Measurements from ENCODE around the gene MRPL21. TPM values are rescaled to one million over a fixed set of nuclear protein-coding genes. Genes with fewer than 3 reads are reported as not detected.
"Not testable (repeated sequence)": the region's sequence is repeated elsewhere in the genome, so short reads cannot be mapped to it uniquely, and the experiment has no call there.

The MRPL21 gene
- total RNA-seq, 2 experiments from 2014 or later, result 47.6 to 53.4 TPM

DNA sequence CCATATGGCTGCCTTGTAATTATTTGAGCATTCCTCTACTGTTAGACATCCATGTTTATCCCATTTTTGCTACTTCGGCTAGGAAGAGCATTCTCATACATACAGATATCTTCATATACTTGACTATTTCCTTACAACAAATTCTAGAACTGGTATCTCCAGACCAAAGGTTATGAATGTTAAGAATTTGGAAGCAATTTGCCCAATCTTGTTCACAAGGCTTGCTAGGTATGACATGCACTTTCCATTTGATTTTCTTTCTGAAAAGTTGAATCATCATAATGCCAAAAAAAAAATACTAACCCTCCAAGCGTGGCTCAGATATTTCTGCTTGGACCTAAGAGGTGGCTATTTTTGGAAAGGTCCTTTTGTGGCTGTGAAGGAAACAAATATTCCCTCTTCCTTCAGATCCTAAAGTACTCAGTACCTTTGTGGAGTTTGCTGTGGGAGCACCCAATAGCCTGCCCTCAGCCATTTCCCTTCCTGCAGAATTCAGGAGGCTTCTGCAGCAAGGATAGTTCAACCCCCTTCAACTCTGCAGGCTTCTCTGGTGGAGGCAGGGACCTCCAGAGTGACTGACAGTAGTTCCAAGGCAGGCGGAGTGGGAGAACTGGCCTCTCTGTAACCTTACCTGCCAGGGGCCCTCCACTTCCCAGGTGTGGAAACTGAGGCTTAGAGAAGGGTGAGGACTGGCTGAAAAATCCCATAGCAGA, 39.9 kb downstream of the MRPL21 start:
- Mint-ChIP-seq H3K36me3 (ENCODE audit: low read depth) (no peaks in the 10 kb centered on the region), H3K27ac (no peak overlapping the region), H3K4me3 (no peak overlapping the region), H3K9me3 (peaks cover 6% of the 10 kb centered on the region), H3K27me3 (peaks cover 4% of the 10 kb centered on the region), H3K4me1 (peaks cover 2% of the 10 kb centered on the region)
- CTCF ChIA-PET, result no interaction called here
- no peak for DNase-seq
- POLR2A ChIA-PET, result no interaction called here

DNA sequence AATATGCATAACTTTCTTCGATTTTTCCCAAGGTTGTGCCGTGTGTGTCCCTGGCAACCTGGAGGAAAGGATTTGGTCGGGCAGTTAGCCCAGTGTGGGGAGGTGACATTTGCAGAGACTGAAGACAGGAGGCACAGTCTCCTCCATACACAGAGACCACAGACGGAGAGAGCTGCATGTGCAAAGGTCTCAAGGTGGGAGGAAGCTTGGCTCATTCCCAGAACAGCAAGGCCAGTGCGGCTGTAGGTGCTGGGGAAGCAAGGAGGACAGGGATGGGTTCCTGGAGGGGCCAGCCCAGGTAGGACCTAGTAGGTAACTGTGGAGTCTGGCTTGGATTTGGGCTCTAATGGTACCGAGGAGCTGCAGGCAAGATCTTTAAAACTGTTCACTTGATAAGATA, 41.2 kb downstream of the MRPL21 start:
- no peaks in the 10 kb centered on the region for H3K36me3 Mint-ChIP-seq (ENCODE audit: low read depth)
- H3K4me1 Mint-ChIP-seq, result no peaks in the 10 kb centered on the region
- H3K27ac Mint-ChIP-seq, result no peak overlapping the region
- H3K4me3 Mint-ChIP-seq, result no peak overlapping the region
- H3K9me3 Mint-ChIP-seq, result peaks cover 6% of the 10 kb centered on the region
- POLR2A ChIA-PET, result no interaction called here
- no peak for DNase-seq
- CTCF ChIA-PET, result no interaction called here
- peaks cover 3% of the 10 kb centered on the region for H3K27me3 Mint-ChIP-seq

GRCh38 chr11:68859123-68859522, 44.5 kb downstream of the MRPL21 start:
- Mint-ChIP-seq H3K4me3 (no peak overlapping the region), H3K36me3 (ENCODE audit: low read depth) (no peaks in the 10 kb centered on the region), H3K27ac (no peak overlapping the region), H3K27me3 (peaks cover 24% of the 10 kb centered on the region), H3K4me1 (peaks cover 3% of the 10 kb centered on the region), H3K9me3 (peaks cover 6% of the 10 kb centered on the region)
- CTCF ChIA-PET, result no interaction called here
- no peak for DNase-seq
- POLR2A ChIA-PET, result no interaction called here

DNA sequence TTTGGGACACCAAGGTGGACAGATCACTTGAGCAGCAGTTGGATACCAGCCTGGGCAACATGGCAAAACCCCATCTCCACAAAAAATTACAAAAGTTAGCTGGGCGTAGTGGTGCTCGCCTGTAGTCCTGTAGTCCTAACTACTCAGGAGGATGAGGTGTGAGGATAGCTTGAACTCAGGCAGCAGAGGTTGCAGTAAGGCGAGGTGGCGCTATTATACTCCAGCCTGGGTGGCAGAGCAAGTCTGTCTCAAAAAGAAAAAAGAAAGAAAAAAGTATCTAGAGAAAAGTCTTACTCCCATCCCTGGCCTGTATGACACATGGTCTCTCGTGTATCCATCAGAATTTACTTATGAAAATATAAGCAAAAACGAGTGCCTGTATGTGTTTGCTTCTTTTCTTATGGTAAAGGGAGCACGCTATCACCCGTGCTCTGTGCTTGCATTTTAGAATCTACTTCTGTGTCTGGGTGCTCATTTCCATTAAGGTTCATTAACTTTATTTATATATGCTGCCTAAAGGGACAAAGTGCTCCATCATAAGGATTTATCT, 46.5 kb downstream of the MRPL21 start:
- POLR2A ChIA-PET, result no interaction called here
- CTCF ChIA-PET, result no interaction called here
- Mint-ChIP-seq H3K27me3 (peaks cover 39% of the 10 kb centered on the region), H3K36me3 (ENCODE audit: low read depth) (no peaks in the 10 kb centered on the region), H3K27ac (no peak overlapping the region), H3K4me1 (peaks cover 3% of the 10 kb centered on the region), H3K9me3 (no peaks in the 10 kb centered on the region), H3K4me3 (no peak overlapping the region)
- no peak for DNase-seq

DNA sequence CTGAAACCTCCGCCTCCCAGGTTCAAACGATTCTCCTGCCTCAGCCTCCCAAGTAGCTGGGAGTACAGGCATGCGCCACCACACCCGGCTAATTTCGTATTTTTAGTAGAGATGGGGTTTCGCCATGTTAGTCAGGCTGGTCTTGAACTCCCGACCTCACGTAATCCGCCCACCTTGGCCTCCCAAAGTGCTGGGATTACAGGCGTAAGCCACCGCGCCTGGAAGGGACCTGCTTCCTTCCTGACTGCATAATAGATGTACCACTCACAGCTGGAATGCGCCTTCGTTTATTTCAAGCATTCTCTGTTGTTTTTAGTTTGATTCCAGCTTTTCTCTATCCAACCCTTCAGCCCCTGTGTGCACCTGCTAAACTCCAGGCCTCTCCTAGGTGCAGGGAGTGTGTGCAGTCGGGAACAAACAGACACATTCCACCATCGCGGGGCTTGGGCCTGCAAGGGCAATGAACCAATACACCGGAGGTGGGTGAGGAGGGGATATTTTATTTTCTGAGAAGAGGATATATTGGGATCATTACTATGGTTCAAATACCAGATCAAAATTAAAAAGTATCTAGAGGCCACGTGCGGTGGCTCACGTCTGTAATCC, 47.1 kb downstream of the MRPL21 start:
- H3K9me3 Mint-ChIP-seq, POLR2A ChIA-PET: not testable (repeated sequence)

GRCh38 chr11:68855205-68855981, 48.2 kb downstream of the MRPL21 start:
- peaks cover 47% of the 10 kb centered on the region for H3K27me3 Mint-ChIP-seq
- CTCF ChIA-PET, result interaction anchor here (1.0 kb wide), 1 partner anchor 11 kb away, joined by 4 read pairs; no protein-coding TSS in a partner anchor
- no peak for DNase-seq
- no peak overlapping the region for H3K4me3 Mint-ChIP-seq
- H3K27ac Mint-ChIP-seq, result no peak overlapping the region
- POLR2A ChIA-PET, result interaction anchor here (1.2 kb wide), 1 partner anchor 13 kb away, joined by 3 read pairs; no protein-coding TSS in a partner anchor
- no peaks in the 10 kb centered on the region for H3K9me3 Mint-ChIP-seq
- peaks cover 3% of the 10 kb centered on the region for H3K4me1 Mint-ChIP-seq
- no peaks in the 10 kb centered on the region for H3K36me3 Mint-ChIP-seq (ENCODE audit: low read depth)

More for the DNA sequence above, 47.1 kb downstream of the MRPL21 start:
- CTCF ChIA-PET; H3K4me1 Mint-ChIP-seq; H3K36me3 Mint-ChIP-seq (ENCODE audit: low read depth); H3K4me3 Mint-ChIP-seq; H3K27ac Mint-ChIP-seq; DNase-seq: not testable (repeated sequence)
- H3K27me3 Mint-ChIP-seq, result peaks cover 42% of the 10 kb centered on the region

DNA sequence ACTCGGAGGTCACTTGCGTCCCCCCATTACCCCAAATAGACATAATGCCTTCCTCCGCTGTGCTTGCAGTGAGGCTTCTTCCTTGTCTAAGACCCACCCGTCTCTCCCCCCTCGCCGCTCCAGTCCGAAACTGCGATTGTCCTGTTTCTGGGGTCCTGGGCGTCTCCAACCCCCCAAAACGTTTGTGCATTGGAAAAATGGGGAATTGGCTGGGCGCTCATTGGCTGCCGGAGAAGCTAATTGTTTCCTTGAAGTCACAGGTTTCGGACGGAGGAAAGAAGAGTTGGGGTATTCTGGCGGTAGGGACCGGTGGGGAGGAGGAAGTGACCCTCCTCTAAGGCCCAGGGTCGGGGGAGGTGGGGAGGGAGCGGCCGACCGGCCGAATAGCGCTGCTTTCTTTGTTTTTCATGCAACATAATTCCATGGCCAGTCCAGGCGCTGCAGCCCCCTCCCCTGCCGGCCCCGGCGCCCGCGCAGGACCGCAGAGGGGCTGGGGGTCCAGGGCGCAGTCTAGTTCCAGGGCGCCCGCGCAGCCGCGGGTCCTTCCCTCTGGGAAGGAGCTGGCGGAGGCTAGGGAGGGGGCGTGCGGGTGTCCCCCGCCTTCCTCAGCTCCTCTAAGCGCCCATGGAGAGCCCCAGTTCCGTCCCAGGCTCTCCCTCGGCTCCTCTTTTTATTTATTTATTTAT, 49.2 kb downstream of the MRPL21 start:
- no peak for DNase-seq
- H3K4me1 Mint-ChIP-seq, result peaks cover 3% of the 10 kb centered on the region
- POLR2A ChIA-PET, result interaction anchor here (1.2 kb wide), 1 partner anchor 12 kb away, joined by 3 read pairs; no protein-coding TSS in a partner anchor
- H3K4me3 Mint-ChIP-seq, result no peak overlapping the region
- H3K9me3 Mint-ChIP-seq, result no peaks in the 10 kb centered on the region
- no peaks in the 10 kb centered on the region for H3K36me3 Mint-ChIP-seq (ENCODE audit: low read depth)
- no peak overlapping the region for H3K27ac Mint-ChIP-seq
- H3K27me3 Mint-ChIP-seq, result peaks cover 47% of the 10 kb centered on the region
- CTCF ChIA-PET, result interaction anchor here (1.0 to 3.2 kb wide), 2 partner anchors 10 to 12 kb away, joined by 4 to 13 read pairs; partner anchors contain the start of gene CPT1A

GRCh38 chr11:68852628-68853027, 51.0 kb downstream of the MRPL21 start:
- Mint-ChIP-seq H3K27ac (no peak overlapping the region), H3K36me3 (ENCODE audit: low read depth) (no peaks in the 10 kb centered on the region), H3K4me3 (no peak overlapping the region), H3K9me3 (no peaks in the 10 kb centered on the region), H3K4me1 (peaks cover 3% of the 10 kb centered on the region), H3K27me3 (peaks cover 48% of the 10 kb centered on the region)
- DNase-seq, result no peak
- ChIA-PET POLR2A (interaction anchor here (2.1 kb wide), 1 partner anchor 9 kb away, joined by 8 read pairs; no protein-coding TSS in a partner anchor), CTCF (interaction anchor here (3.2 kb wide), 1 partner anchor 10 kb away, joined by 13 read pairs; the partner anchor contains the start of gene CPT1A)

DNA sequence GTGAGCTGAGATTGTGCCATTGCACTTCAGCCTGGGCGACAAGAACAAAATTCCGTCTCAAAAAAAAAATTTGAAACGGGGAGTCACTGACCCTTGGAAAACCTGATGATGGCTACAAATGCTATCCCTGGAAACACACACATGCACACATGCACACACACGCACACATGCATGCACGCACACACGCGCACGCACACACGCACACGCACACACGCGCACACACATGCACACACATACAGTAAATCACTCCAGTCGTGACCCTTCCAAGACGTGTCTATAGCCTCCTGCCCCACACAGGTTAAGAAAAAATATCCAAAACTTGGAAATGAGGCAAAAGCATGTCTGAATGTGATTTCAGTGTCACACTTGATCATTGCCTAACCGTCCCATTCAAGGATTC, 55.2 kb downstream of the MRPL21 start:
- no peak for DNase-seq
- Mint-ChIP-seq H3K4me3 (no peak overlapping the region), H3K4me1 (peaks cover 10% of the 10 kb centered on the region), H3K27me3 (peaks cover 21% of the 10 kb centered on the region), H3K27ac (no peak overlapping the region), H3K9me3 (no peaks in the 10 kb centered on the region), H3K36me3 (ENCODE audit: low read depth) (no peaks in the 10 kb centered on the region)
- CTCF ChIA-PET, result no interaction called here
- POLR2A ChIA-PET, result no interaction called here

GRCh38 chr11:68847395-68847794, 56.2 kb downstream of the MRPL21 start:
- no peaks in the 10 kb centered on the region for H3K9me3 Mint-ChIP-seq
- no peak overlapping the region for H3K4me3 Mint-ChIP-seq
- CTCF ChIA-PET, result interaction anchor here (1.1 kb wide), 1 partner anchor 45 kb away, joined by 3 read pairs; no protein-coding TSS in a partner anchor

GRCh38 chr11:68845351-68846002, 58.2 kb downstream of the MRPL21 start:
- CTCF ChIA-PET, result interaction anchor here (0.7 to 1.0 kb wide), 2 partner anchors 47 to 262 kb away, joined by 3 read pairs; no protein-coding TSS in a partner anchor

More at GRCh38 chr11:68847395-68847794, 56.2 kb downstream of the MRPL21 start:
- Mint-ChIP-seq H3K4me1 (peaks cover 16% of the 10 kb centered on the region), H3K27ac (no peak overlapping the region), H3K36me3 (ENCODE audit: low read depth) (no peaks in the 10 kb centered on the region), H3K27me3 (peaks cover 13% of the 10 kb centered on the region)
- no peak for DNase-seq
- POLR2A ChIA-PET, result no interaction called here

DNA sequence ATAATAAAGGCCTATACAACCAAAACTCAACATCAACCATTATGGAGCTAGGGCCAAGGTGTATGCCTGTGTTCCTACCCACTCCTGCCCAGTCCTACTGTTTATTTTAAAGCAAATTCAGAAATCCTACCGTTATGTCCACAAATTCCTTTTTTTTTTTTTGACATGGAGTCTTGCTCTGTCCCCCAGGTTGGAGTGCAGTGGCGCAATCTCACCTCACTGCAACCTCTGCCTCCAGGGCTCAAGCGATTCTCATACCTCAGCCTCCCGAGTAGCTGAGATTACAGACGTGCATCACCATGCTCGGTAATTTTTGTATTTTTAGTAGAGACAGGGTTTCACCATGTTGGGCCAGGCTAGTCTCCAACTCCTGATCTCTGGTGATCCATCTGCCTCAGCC, 58.8 kb downstream of the MRPL21 start:
- no peaks in the 10 kb centered on the region for H3K9me3 Mint-ChIP-seq
- H3K4me3 Mint-ChIP-seq, result no peak overlapping the region
- peaks cover 6% of the 10 kb centered on the region for H3K27me3 Mint-ChIP-seq
- no peak for DNase-seq
- no peak overlapping the region for H3K27ac Mint-ChIP-seq
- POLR2A ChIA-PET, result interaction anchor here (0.9 to 1.5 kb wide), 2 partner anchors 59 to 204 kb away, joined by 4 read pairs; partner anchors contain the start of genes IGHMBP2, MRPL21 and TPCN2
- CTCF ChIA-PET, result interaction anchor here (0.7 to 1.7 kb wide), 6 partner anchors 10 to 261 kb away, joined by 3 to 5 read pairs (median 4); no protein-coding TSS in a partner anchor
- H3K4me1 Mint-ChIP-seq, result peaks cover 28% of the 10 kb centered on the region
- H3K36me3 Mint-ChIP-seq (ENCODE audit: low read depth), result no peaks in the 10 kb centered on the region

More at GRCh38 chr11:68845351-68846002, 58.2 kb downstream of the MRPL21 start:
- Mint-ChIP-seq H3K27me3 (peaks cover 6% of the 10 kb centered on the region), H3K9me3 (no peaks in the 10 kb centered on the region), H3K27ac (no peak overlapping the region), H3K36me3 (ENCODE audit: low read depth) (no peaks in the 10 kb centered on the region), H3K4me3 (no peak overlapping the region), H3K4me1 (peaks cover 21% of the 10 kb centered on the region)
- POLR2A ChIA-PET, result interaction anchor here (1.5 kb wide), 1 partner anchor 58 kb away, joined by 4 read pairs; the partner anchor contains the start of genes IGHMBP2 and MRPL21
- DNase-seq, result no peak

Data from activated CD4-positive, alpha-beta memory T cell treated with anti-CD3 and anti-CD28 coated beads, Interleukin-2, amount 10 ng/mL, durations not matched to agents 7 days and 5 days (primary cell).